Hindlimb muscle (tissue), 1 donor: ENCODE measurements around the gene SRPK2. TPM values are rescaled to one million over a fixed set of nuclear protein-coding genes. Genes with fewer than 3 reads are reported as not detected.
A peak's percentile ranks its signal among the peaks of the same experiment; 100 is the strongest.

ENCODE experiments used
- DNase-seq: peaks from one replicate; pipeline ENCODE4 v3.0.0-alpha.2; 2013
- polyA plus RNA-seq: library from polyadenylated mRNA; unstranded; fragments of 120-200 nt; gene quantifications from one replicate; pipeline ENCODE4 v1.2.1, GENCODE V29; 2013; ENCODE audit not compliant: insufficient read length

The SRPK2 gene
- polyA plus RNA-seq, 1 donor: 34.6 TPM

- DNase-seq: no peak
Measured at GRCh38 chr7:105187302-105188169, 201.2 kb downstream of the SRPK2 start.

GRCh38 chr7:105185290-105186010 is 203.3 kb downstream of the SRPK2 start:
- DNase-seq: no peak

- DNase-seq: no peak
Measured at GRCh38 chr7:105180002-105180401, 208.7 kb downstream of the SRPK2 start.

- no peak for DNase-seq
Measured at GRCh38 chr7:105178928-105179541, 209.7 kb downstream of the SRPK2 start.

GRCh38 chr7:105178177-105178576 is 210.5 kb downstream of the SRPK2 start:
- DNase-seq: no peak

- DNase-seq: no peak
Measured at GRCh38 chr7:105177026-105177425, 211.7 kb downstream of the SRPK2 start.

GRCh38 chr7:105173586-105173985 is 215.1 kb downstream of the SRPK2 start:
- DNase-seq: no peak

GRCh38 chr7:105164751-105165150 is 224.0 kb downstream of the SRPK2 start:
- no peak for DNase-seq

- no peak for DNase-seq
Measured at GRCh38 chr7:105163718-105164117, 225.0 kb downstream of the SRPK2 start.

GRCh38 chr7:105161366-105161765 is 227.4 kb downstream of the SRPK2 start:
- DNase-seq: no peak

- DNase-seq: no peak
Measured at GRCh38 chr7:105157278-105157677, 231.4 kb downstream of the SRPK2 start.

- DNase-seq: no peak
Measured at GRCh38 chr7:105156731-105157130, 232.0 kb downstream of the SRPK2 start.

GRCh38 chr7:105154084-105154483 is 234.6 kb downstream of the SRPK2 start:
- DNase-seq: no peak

GRCh38 chr7:105153531-105153930 is 235.2 kb downstream of the SRPK2 start:
- DNase-seq: no peak

GRCh38 chr7:105151152-105151551 is 237.6 kb downstream of the SRPK2 start:
- DNase-seq: no peak

- no peak for DNase-seq
Measured at GRCh38 chr7:105149827-105150226, 238.9 kb downstream of the SRPK2 start.

GRCh38 chr7:105141068-105141467 is 247.7 kb downstream of the SRPK2 start:
- peak; percentile 51 for DNase-seq

GRCh38 chr7:105139381-105139780 is 249.3 kb downstream of the SRPK2 start:
- no peak for DNase-seq

GRCh38 chr7:105137898-105138297 is 250.8 kb downstream of the SRPK2 start:
- no peak for DNase-seq

- no peak for DNase-seq
Measured at GRCh38 chr7:105136221-105136620, 252.5 kb downstream of the SRPK2 start.

GRCh38 chr7:105133986-105134655 is 254.6 kb downstream of the SRPK2 start:
- DNase-seq: no peak

GRCh38 chr7:105133358-105133757 is 255.4 kb downstream of the SRPK2 start:
- no peak for DNase-seq

GRCh38 chr7:105132835-105133234 is 255.9 kb downstream of the SRPK2 start:
- no peak for DNase-seq
